DMS114 treated with DMSO at 0.1 percent for 48 hours (cell line): ENCODE data around the gene NEU3.
"Not testable (repeated sequence)": the region's sequence is repeated elsewhere in the genome, so short reads cannot be mapped to it uniquely, and the experiment has no call there.

Source experiments
- DNase-seq: peaks from one replicate; lab custom pipeline; 2025; ENCODE audit not compliant: unreplicated experiment; lab: John Stamatoyannopoulos, UW

Gene NEU3, protein sequence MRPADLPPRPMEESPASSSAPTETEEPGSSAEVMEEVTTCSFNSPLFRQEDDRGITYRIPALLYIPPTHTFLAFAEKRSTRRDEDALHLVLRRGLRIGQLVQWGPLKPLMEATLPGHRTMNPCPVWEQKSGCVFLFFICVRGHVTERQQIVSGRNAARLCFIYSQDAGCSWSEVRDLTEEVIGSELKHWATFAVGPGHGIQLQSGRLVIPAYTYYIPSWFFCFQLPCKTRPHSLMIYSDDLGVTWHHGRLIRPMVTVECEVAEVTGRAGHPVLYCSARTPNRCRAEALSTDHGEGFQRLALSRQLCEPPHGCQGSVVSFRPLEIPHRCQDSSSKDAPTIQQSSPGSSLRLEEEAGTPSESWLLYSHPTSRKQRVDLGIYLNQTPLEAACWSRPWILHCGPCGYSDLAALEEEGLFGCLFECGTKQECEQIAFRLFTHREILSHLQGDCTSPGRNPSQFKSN

DNA sequence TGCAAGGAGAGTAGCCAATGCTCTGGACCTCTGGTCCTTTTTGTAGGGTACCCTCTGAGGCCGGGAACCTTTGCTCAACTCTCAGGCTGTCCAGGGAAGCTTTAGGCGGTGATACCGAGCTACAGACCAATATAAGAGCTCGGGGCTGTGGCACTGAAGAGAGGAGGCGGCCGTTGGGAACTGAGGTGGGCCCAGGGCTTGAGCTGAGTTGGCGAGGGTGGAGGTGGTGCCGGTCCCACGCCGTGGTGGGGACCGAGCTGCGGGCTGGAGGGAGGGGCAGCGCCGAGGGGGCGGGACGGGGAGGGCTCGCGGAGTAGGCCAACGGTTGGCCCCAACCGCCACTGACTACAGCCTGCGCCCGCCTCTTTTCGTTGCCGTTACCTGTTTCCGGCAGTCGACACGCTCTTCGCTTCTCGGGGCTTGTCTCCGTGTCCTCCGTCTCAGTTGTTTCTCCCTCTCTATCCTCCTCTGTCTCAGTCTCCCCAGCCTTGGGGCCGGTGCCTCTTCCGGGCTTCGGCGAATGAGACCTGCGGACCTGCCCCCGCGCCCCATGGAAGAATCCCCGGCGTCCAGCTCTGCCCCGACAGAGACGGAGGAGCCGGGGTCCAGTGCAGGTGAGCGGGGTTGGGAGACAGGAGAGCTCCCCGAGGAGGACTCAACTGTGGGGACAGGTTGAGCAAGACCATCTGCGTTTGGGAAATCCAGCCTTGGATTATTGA is at the start of gene NEU3:
Gene NEU3, plus strand, starts transcription at position 393 of the 719 bp plus-strand sequence. Its CDS starts 128 bp downstream, at position 521.
- peak; percentile 59 for DNase-seq

DNA sequence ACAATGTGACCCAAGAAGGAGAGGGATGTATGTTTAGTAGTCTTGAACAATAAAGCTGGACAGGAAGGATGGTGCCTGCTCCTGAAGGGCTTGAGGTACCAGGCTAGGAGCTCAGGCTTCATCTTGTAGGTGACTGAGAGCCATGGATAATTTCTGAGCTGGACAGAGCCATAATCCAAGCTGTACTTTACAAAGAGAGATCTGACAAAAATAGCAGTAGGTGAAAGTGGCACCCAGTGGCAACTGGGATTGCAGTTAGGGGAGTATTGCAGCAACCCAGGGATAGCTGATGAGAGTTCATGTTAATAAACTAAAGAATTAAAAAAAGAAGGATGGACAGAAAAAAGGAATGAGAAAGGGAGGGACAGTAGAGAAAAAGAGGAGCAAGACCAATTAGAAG is 47.2 kb upstream of the NEU3 start:
- no peak for DNase-seq

DNA sequence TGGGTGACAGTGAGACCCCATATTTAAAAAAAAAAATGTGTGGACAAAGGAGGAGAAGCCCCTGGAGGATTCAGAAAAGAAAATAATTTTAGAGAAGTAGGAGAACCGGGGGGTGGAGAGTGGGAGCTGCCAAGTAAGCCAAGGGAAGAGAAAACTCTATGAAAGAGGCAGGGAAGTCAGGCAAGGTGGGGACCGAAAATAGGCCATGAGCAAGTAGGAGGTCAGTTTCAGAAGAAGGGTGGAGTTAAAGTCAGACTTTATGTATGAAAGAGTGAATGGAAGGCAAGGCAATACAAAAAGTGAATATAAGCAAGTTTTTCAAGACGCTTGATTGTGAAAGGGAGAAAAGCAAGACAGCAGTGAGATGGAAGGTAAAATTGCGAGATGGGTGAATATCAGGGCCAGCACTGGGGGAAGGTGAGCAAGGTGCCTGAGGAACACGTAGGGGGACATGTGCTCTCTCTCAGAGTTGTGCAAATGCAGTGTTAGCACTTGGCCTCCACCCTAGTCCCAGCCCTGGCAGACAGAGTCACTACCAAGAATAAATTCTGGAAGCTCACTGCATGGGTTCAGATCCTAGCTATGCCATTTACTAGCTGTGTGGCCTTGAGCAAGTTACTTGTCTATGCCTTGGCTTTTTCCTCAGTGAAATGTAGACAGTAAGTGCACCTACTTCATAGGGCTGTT is 46.5 kb upstream of the NEU3 start:
- DNase-seq: no peak

DNA sequence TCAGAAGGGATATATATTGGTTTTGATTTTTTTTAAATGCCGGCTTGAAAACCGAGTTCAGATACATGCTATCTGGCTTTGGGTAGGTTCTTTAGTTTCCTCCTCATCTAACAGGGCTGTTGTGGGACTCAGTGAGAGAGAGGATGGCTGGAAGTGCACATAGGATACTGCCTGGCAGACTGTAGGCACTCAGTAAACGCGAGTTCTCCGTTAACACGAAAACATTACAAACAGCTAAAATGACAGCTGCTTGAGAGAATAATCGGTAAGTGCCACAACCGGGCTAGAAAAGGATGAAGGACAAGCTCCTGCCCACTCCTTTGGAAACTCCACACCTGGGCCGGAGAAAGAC is 40.2 kb upstream of the NEU3 start:
- DNase-seq: no peak

DNA sequence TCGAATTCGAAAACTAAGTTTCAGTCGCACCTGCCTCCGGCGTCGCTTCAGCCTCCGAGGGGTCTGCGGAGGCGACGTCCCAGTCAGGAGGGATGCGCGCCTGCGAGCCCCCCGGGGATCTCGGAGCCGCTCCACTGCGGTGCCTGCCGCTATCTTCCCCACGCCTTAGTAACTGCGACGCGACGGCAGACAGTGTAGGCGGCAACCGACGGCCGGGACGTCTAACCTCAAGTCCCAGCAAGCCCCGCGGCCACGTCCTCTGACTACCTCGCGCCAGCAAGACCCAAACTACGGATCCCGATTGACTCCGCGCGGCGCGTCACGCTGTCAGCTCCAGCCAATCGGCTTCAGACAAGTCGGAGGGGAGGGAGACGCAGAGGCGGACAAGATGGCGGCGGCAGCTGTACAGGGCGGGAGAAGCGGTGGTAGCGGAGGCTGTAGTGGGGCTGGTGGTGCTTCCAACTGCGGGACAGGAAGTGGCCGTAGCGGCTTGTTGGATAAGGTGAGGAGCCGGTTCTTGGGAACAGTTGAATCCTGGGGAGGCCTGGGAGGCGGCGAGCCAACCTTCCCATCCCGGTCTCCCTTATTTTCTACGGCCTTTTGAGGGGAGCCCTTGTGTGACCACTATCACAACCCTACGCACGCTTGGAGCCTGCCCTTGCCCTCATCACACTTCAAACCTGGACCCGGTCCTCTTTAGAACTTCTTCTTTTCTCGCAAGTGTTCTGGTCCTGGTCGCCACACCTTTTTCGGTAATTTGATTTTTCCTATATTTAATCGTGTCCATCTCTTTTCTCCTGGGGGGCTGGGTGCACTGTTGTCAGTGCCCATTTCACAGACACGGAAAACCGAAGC is 39.6 kb upstream of the NEU3 start, which contains the start of the genes SPCS2 and XRRA1:
Gene SPCS2, plus strand, starts transcription at position 369 of the 855 bp plus-strand sequence. Its CDS starts 20 bp downstream, at position 389.
Gene XRRA1, minus strand, starts transcription at position 194 of the 855 bp plus-strand sequence. CDS start 8,213 bp downstream, outside the sequence.
- DNase-seq: peak; percentile 94

DNA sequence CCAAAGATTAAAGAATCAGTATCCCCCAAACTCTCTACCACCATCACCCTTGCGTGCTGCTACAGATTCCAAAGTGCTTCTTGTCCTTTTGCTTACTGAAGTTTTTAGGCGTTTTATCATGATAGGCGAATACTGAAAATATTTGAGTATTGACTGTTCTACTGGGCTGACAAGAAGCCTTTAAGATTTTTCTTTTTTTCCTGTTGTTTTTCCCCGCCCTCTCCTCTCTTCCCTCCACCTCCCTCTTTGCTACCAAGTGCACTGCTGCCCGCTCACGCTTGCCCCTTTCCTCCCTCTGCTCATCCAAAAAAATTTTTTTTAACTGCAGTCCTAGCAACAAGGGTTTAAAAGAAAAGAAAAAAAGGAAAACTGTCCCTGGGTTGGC is 39.0 kb upstream of the NEU3 start:
- no peak for DNase-seq

DNA sequence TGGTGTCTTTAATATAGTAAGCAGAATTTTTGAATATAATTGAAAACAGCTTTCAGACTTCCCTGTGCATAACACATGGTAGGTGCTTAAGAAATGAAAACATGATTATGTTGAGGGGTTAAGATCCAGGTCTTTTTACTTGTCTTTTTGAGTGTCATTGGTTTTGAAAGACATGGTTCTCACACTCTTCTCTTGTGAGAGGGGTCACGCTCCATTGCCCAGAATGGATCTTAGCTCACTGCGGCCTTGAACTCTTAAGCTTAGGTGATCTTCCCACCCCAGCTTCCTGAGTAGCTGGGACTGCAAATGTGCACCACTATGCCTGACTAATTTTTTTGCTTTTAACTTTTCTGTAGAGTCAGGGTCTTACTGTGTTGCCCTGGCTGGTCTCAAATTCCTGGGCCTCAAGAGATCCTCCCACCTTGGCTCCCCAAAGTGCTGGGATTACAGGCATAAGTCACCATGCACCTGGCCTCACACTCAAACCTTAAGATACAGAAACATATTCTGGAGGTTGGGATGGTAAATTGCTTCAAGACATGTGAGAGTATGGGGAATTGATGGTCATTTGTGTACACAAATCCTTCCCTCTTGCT is 38.3 kb upstream of the NEU3 start:
- DNase-seq: no peak

DNA sequence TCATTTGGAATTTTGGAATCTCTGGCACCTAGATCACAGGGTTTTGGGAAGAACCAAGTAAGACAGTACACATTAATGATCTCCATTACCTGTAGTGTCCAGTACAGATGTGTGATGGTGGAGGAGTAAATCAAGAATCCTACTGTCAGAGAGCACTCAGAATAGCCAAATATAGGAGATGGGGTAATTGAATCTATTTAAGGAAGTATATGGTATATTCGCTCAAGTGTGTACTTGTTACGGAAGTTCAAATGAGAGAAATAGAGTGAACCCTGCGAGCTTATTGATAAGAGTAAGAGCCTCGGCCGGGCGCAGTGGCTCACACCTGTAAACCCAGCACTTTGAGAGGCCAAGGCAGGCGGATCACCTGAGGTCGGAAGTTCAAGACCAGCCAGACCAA is 37.5 kb upstream of the NEU3 start:
- DNase-seq: no peak

DNA sequence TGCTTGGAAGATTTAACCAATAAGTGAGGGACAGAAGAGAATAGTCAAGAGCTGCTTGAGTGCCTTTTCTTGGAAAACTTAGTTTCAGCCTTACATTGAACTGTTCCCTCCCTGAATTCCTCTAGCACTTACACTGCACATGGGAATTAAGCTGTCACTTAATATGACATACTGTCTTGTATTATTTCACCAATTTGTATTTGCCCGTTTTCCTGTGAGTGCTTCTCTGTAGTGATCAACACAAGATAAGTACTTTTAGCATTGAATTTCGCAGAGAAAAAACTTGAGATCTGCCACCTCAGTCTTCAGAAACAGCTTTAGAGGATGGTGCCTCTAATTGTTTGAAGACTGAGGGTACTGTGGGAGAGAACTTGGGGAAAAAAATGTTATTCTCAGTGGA is 36.0 kb upstream of the NEU3 start:
- no peak for DNase-seq

DNA sequence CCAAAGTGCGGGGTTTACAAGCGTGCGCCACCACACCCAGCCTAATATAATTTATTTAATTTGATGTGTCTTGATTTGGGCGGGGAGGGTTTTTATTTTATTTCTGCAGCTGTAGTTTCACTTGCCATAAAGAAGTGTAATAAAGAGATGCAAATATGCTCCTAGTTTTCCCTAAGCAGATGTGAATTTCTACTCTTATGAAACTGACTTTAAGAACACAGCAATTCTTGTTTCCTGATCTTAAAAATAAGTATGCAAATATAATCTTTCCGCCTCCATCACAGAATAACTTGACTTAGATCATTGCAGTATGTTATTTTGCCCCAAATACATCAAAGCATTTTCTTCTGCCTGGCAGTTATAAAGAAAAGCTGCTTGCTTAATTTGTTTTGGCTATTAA is 35.3 kb upstream of the NEU3 start:
- DNase-seq: no peak

DNA sequence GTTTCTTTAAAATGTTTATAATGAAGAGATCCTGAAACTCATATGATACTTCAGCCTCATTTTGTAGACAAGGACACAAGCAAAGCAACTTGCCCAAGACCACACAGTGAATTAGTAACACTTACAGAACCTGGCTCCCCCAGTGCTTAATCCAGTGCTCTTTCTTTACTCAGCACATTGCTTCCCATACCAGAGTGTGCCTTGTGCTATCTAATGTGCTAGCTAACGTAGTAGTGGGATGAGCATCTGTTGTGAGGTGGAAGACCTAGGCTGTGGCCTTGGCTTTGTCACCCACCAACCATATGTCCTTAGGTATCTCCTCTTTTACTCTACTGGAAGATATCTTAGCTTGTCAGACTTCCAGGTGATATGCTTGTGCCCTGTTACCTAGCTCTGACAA is 34.5 kb upstream of the NEU3 start:
- no peak for DNase-seq

DNA sequence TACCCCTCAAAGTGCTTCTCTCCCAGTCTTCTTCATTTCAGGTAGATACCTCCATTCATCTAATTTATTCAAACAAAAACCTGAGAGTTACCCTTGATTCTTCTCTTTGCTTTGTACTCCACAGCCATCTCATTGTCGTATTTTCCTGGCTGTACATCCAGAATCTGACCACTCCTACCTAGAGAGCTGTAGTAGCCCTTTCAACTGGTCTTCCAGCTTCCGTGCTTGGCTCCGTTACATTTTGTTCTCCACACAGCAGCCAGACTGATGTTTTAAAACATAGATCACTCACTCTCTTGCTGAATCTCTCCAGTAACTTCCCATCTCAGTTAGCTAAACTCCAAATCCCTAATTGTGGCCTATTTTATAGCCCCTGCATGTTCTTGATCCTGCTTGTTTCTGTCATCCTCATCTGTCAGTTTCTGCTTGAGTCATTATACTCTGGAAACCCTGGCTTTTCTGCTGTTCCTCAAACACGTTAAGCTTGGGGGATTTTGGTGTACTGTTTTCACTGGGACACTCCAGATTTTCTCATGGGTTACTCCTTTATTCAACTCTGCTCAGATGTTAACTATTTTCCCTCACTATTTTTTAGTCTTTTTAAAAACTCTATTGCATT is 32.2 kb upstream of the NEU3 start:
- DNase-seq: no peak

DNA sequence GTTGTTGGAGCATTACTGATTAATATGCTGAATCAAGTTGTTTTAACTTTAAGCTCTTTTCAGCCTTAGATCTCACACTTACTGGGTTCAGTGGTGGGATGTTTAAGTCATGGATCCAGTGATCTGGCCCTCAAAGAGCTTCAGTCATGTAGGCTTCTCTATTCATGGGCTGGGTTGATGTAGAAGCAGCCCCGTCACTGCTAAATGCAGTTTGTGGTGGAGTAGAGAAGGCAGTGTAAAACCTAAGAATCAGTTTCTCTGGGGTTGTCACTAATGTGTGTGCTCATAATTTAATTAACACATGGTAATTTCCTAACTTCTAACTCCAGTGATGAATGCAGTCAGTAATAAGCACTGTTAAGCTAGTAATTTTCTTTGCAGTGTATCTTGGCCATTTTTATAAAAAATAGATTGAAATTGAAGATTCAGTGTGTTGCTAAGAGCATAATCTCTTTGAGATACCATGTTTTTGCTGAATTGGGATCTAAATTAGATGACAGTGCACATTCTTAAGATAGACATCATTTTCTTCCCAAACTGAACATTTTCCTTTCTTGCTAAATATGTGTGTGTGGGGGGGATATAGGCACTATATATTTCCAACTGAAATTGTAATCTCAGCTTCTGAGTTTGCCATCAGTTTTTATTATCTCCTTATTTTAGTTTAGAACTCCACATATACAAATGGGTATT is 30.6 kb upstream of the NEU3 start:
- DNase-seq: no peak

DNA sequence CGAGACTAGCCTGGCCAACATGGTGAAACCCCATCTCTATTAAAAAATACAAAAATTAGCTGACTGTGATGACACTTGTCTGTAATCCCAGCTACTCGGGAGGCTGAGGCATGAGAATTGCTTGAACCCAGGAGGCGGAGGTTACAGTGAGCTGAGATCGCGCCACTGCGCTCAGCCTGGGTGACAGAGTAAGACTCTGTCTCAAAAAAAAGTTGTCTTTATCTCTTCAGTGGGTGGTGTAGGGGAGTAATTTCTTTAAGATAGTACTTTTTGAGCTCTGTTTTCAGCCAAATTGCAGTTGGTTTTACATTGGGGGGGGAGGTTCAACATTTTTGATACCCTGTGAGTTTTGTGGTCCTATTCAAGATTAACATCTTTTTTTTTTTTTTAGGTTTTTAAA is 28.6 kb upstream of the NEU3 start:
- not testable (repeated sequence) for DNase-seq

DNA sequence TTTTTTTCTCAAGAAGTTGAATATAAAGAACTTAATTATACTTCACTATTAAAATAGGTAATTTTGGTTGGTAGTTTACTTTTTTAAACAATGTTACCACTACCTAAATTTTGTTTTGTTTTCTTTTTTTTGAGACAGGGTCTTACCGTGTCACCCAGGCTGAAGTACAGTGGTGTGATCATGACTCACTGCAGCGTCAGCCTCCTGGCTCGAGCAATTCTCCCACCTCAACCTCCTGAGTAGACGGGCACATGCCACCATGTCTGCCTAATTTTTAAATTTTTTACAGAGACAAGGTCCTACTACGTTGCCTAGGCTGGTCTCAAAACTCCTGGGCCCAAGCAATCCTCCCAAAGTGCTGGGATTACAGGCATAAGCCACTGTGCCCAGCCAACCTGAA is 22.1 kb upstream of the NEU3 start:
- DNase-seq: no peak

DNA sequence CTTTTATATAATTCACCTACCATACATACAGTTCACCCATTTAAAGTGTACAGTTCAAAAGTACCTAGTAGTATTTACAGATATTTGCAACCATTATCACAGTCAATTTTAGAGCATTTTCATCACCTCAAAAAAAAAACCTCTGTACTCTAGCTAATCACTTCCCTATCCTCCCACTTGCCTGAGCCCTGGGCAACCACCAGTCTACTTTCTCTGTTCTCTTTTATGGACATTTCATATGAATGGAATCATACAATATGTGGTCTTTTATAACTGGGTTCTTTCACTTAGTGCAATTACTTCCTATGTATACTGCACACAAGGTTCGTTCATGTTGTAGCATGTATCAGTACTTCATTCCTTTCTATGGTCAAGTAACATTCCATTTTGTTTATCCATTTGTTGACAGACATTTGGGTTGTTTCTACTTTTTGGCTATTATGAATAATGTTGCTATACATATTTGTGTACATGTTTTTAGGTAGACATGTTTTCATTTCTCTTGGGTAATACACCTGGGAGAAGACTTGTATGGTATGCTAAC is 17.8 kb upstream of the NEU3 start:
- no peak for DNase-seq

DNA sequence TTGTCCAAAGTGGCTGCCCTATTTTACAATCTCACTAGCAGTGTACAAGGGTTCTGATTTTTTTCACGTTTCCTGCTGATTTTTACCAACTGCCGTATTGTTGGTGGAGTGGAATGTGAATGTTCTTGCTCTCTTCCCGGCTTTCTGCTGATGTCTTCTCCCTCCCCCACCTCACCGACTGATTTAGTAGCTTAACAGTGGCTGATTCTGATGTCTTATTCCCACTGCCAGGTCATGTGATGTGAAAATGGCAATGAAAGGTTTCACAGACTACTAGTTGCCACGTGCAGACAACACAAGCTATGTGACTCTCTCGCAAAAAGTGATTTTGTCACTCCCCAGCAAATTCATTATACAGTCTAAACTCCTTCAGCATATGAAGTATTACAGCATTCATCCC is 17.3 kb upstream of the NEU3 start:
- DNase-seq: no peak

DNA sequence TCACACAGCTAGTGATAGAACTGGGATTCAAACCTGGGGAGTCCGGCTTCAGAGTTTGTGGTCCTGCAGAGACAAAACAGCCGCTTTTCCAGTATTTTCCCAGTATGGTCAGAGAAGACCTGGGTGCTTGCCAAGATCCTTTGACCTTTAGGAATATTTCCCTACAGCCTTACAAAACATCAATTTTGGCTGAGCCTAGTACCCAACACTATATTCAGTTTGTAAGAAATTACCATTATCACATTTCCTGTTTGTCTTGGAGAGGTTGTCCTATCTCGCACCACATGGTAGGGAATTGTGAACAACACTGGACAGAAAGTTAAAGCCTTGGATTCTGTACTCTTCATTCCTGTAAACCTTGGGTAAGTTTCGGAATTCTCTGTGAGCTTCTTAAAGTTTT is 10.7 kb upstream of the NEU3 start:
- DNase-seq: no peak

DNA sequence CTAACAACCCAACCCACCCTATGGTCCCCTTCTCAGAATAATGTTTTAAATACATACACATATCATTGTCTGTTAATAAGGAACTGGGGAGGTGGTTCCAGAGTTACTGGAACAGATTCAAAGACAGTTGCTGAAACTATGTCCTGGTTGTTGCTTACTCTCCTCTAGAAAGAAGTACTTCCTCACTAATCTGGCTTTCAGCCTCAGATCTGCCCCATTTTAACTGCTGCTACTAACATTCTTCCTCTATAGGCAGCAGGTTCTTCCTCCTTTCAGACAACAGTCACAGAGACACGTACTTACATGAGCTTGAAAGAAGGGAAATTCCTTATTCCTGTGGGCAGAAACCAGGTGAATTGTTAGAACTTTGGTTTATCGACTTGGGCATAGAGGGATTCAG is 8.1 kb upstream of the NEU3 start:
- DNase-seq: no peak
